ENCODE data around the gene MBOAT1. TPM values are rescaled to one million over a fixed set of nuclear protein-coding genes. Genes with fewer than 3 reads are reported as not detected.
A peak's percentile ranks its signal among the peaks of the same experiment; 100 is the strongest.

The MBOAT1 gene
- polyA plus RNA-seq, 3 donors, result 6.8 to 59.1 (median 8.1) TPM

- Mint-ChIP-seq H3K9me3 (no peaks in the 10 kb centered on the region), H3K4me3 (no peak overlapping the region), H3K27ac (peak overlapping the region in 6 of 7 donors; percentile 22 to 70 (median 39)), H3K36me3 (peaks cover 71 to 80% of the 10 kb centered on the region in 2 donors), H3K4me1 (peaks cover 4% of the 10 kb centered on the region), H3K27me3 (ENCODE audit: low read depth in 3 of 3) (peaks cover 0 to 2% (median 0%) of the 10 kb centered on the region in 3 donors)
- Histone ChIP-seq H2AFZ (ENCODE audit: insufficient read depth, low read depth, low read length, poor library complexity, severe bottlenecking) (no peak overlapping the region), H3K9me3 (replicated peaks in 1 of 2; ENCODE audit: control insufficient read depth in 1 of 2, insufficient read depth in 1 of 2, low read length in 2 of 2) (no peaks in the 10 kb centered on the region), H4K20me1 (ENCODE audit: insufficient read depth, low read length) (peaks cover 4% of the 10 kb centered on the region), H3K79me2 (ENCODE audit: insufficient read depth, low read length) (no peaks in the 10 kb centered on the region), H3K9ac (ENCODE audit: insufficient read depth, low read length, poor library complexity, severe bottlenecking) (no peak overlapping the region), H3K4me1 (ENCODE audit: control insufficient read depth in 1 of 2, insufficient read depth in 2 of 2, low read length in 2 of 2) (no peaks in the 10 kb centered on the region), H3K4me2 (replicated peaks; ENCODE audit: extremely low read depth, low read length, poor library complexity, severe bottlenecking) (no peak overlapping the region), H3K27ac (ENCODE audit: low read depth in 1 of 2, low read length in 2 of 2) (peak overlapping the region in 1 of 2 donors; percentile 5), H3K36me3 (replicated peaks in 1 of 2; ENCODE audit: control insufficient read depth in 1 of 2, insufficient read depth in 2 of 2, low read length in 2 of 2) (peaks cover 59 to 90% of the 10 kb centered on the region in 2 donors), H3K27me3 (ENCODE audit: control insufficient read depth in 2 of 2, insufficient read depth in 2 of 2, low read length in 2 of 2) (no peaks in the 10 kb centered on the region), H3K4me3 (replicated peaks in 1 of 3; ENCODE audit: low read depth in 2 of 3, low read length in 3 of 3) (no peak overlapping the region)
- WGBS (ENCODE audit: insufficient coverage), result 48% methylated on average over 9 of the region's 18 CpGs
- intact Hi-C loops (cut with micrococcal nuclease), result loop anchor here in 1 of 2 donors (10.0 kb wide), 1 partner anchor 88 kb away; the partner anchor contains the start of gene MBOAT1
- peak; percentile 24 to 50 (median 43) for DNase-seq
- TF ChIP-seq CTCF (IDR thresholded peaks at IDR 0.05), result peak; percentile 98
Observed at GRCh38 chr6:20126789-20127653, 85.2 kb downstream of the MBOAT1 start.

GRCh38 chr6:20126102-20126752, 86.0 kb downstream of the MBOAT1 start:
- Histone ChIP-seq H3K36me3 (replicated peaks in 1 of 2; ENCODE audit: control insufficient read depth in 1 of 2, insufficient read depth in 2 of 2, low read length in 2 of 2) (peaks cover 61 to 91% of the 10 kb centered on the region in 2 donors), H3K27me3 (ENCODE audit: control insufficient read depth in 2 of 2, insufficient read depth in 2 of 2, low read length in 2 of 2) (no peaks in the 10 kb centered on the region), H3K79me2 (ENCODE audit: insufficient read depth, low read length) (no peaks in the 10 kb centered on the region), H3K9ac (ENCODE audit: insufficient read depth, low read length, poor library complexity, severe bottlenecking) (no peak overlapping the region), H3K4me1 (ENCODE audit: control insufficient read depth in 1 of 2, insufficient read depth in 2 of 2, low read length in 2 of 2) (no peaks in the 10 kb centered on the region), H3K9me3 (replicated peaks in 1 of 2; ENCODE audit: control insufficient read depth in 1 of 2, insufficient read depth in 1 of 2, low read length in 2 of 2) (no peaks in the 10 kb centered on the region), H3K4me3 (replicated peaks in 1 of 3; ENCODE audit: low read depth in 2 of 3, low read length in 3 of 3) (no peak overlapping the region), H3K27ac (ENCODE audit: low read depth in 1 of 2, low read length in 2 of 2) (no peak overlapping the region), H3K4me2 (replicated peaks; ENCODE audit: extremely low read depth, low read length, poor library complexity, severe bottlenecking) (no peak overlapping the region), H4K20me1 (ENCODE audit: insufficient read depth, low read length) (peaks cover 4% of the 10 kb centered on the region), H2AFZ (ENCODE audit: insufficient read depth, low read depth, low read length, poor library complexity, severe bottlenecking) (no peak overlapping the region)
- Mint-ChIP-seq H3K27me3 (ENCODE audit: low read depth in 3 of 3) (peaks cover 0 to 2% (median 0%) of the 10 kb centered on the region in 3 donors), H3K4me3 (no peak overlapping the region), H3K9me3 (no peaks in the 10 kb centered on the region), H3K36me3 (peaks cover 73 to 80% of the 10 kb centered on the region in 2 donors), H3K4me1 (peaks cover 4% of the 10 kb centered on the region), H3K27ac (peak overlapping the region in 2 of 7 donors; percentile 46 to 66)
- no peak for TF ChIP-seq CTCF (IDR thresholded peaks at IDR 0.05)
- intact Hi-C loops (cut with micrococcal nuclease), result loop anchor here in 1 of 2 donors (10.0 kb wide), 1 partner anchor 89 kb away; the partner anchor contains the start of gene MBOAT1
- 100% methylated on average over 1 of the region's 3 CpGs for WGBS (ENCODE audit: insufficient coverage)
- DNase-seq, result no peak
